Measurements from ENCODE around the gene SLC25A33.

The SLC25A33 gene

GRCh38 chr1:9609998-9610397 is 70.7 kb downstream of the SLC25A33 start:
- H3K79me2 ChIP-seq (ENCODE audit: insufficient read depth, low read length) = no peaks in the 10 kb centered on the region
- no peaks in the 10 kb centered on the region for H3K36me3 ChIP-seq (ENCODE audit: low read length)

GRCh38 chr1:9610548-9610947 is 71.3 kb downstream of the SLC25A33 start:
- H3K27ac ChIP-seq (ENCODE audit: low read depth, low read length) = no peak overlapping the region
- no peaks in the 10 kb centered on the region for H3K9me3 ChIP-seq (ENCODE audit: insufficient read depth, low read length)
- H3K9me2 ChIP-seq (replicated peaks; ENCODE audit: insufficient read depth, low read length) = no peaks in the 10 kb centered on the region
- H3K36me3 ChIP-seq (ENCODE audit: low read length) = no peaks in the 10 kb centered on the region
- no peaks in the 10 kb centered on the region for H3F3A ChIP-seq (ENCODE audit: insufficient read depth)
- H3K27me3 ChIP-seq (ENCODE audit: low read length) = no peaks in the 10 kb centered on the region
- H3K4me2 ChIP-seq (ENCODE audit: low read depth, low read length, poor library complexity, severe bottlenecking) = no peak overlapping the region
- H3K79me2 ChIP-seq (ENCODE audit: insufficient read depth, low read length) = no peaks in the 10 kb centered on the region
- no peaks in the 10 kb centered on the region for H4K20me1 ChIP-seq (ENCODE audit: low read depth, low read length)
- H3K9ac ChIP-seq (ENCODE audit: low read length) = no peak overlapping the region
- H2AFZ ChIP-seq (ENCODE audit: low read depth, low read length, severe bottlenecking) = no peak overlapping the region
- no peak overlapping the region for H3K4me3 ChIP-seq (ENCODE audit: insufficient read depth, low read length, poor library complexity, severe bottlenecking)
- TF ChIP-seq EZH2phosphoT487 (conservative IDR thresholded peaks at IDR 0.05; ENCODE audit: low read length) (no peak), CTCF (IDR thresholded peaks at IDR 0.05; ENCODE audit: insufficient read depth, low read length, poor library complexity, severe bottlenecking) (no peak)

More at GRCh38 chr1:9609998-9610397, 70.7 kb downstream of the SLC25A33 start:
- H3K27ac ChIP-seq (ENCODE audit: low read depth, low read length) = no peak overlapping the region
- no peaks in the 10 kb centered on the region for H3K9me3 ChIP-seq (ENCODE audit: insufficient read depth, low read length)
- H3K27me3 ChIP-seq (ENCODE audit: low read length) = no peaks in the 10 kb centered on the region
- no peaks in the 10 kb centered on the region for H3K9me2 ChIP-seq (replicated peaks; ENCODE audit: insufficient read depth, low read length)
- no peaks in the 10 kb centered on the region for H4K20me1 ChIP-seq (ENCODE audit: low read depth, low read length)
- no peak overlapping the region for H2AFZ ChIP-seq (ENCODE audit: low read depth, low read length, severe bottlenecking)
- no peak overlapping the region for H3K4me3 ChIP-seq (ENCODE audit: insufficient read depth, low read length, poor library complexity, severe bottlenecking)
- H3K9ac ChIP-seq (ENCODE audit: low read length) = no peak overlapping the region
- no peaks in the 10 kb centered on the region for H3F3A ChIP-seq (ENCODE audit: insufficient read depth)
- no peak overlapping the region for H3K4me2 ChIP-seq (ENCODE audit: low read depth, low read length, poor library complexity, severe bottlenecking)
- TF ChIP-seq CTCF (IDR thresholded peaks at IDR 0.05; ENCODE audit: insufficient read depth, low read length, poor library complexity, severe bottlenecking) (no peak), EZH2phosphoT487 (conservative IDR thresholded peaks at IDR 0.05; ENCODE audit: low read length) (no peak)

- Histone ChIP-seq H3K9me3 (ENCODE audit: insufficient read depth, low read length) (no peaks in the 10 kb centered on the region), H2AFZ (ENCODE audit: low read depth, low read length, severe bottlenecking) (no peak overlapping the region), H3K9ac (ENCODE audit: low read length) (no peak overlapping the region), H3K27ac (ENCODE audit: low read depth, low read length) (no peak overlapping the region), H3K36me3 (ENCODE audit: low read length) (no peaks in the 10 kb centered on the region), H3K4me3 (ENCODE audit: insufficient read depth, low read length, poor library complexity, severe bottlenecking) (no peak overlapping the region), H3K79me2 (ENCODE audit: insufficient read depth, low read length) (no peaks in the 10 kb centered on the region), H3K27me3 (ENCODE audit: low read length) (no peaks in the 10 kb centered on the region), H3K4me2 (ENCODE audit: low read depth, low read length, poor library complexity, severe bottlenecking) (no peak overlapping the region), H3K9me2 (replicated peaks; ENCODE audit: insufficient read depth, low read length) (no peaks in the 10 kb centered on the region), H3F3A (ENCODE audit: insufficient read depth) (no peaks in the 10 kb centered on the region), H4K20me1 (ENCODE audit: low read depth, low read length) (no peaks in the 10 kb centered on the region)
- no peak for TF ChIP-seq CTCF (IDR thresholded peaks at IDR 0.05; ENCODE audit: insufficient read depth, low read length, poor library complexity, severe bottlenecking)
- TF ChIP-seq EZH2phosphoT487 (conservative IDR thresholded peaks at IDR 0.05; ENCODE audit: low read length) = no peak
Measured at GRCh38 chr1:9611716-9612115, 72.5 kb downstream of the SLC25A33 start.

Data from SU-DHL-6 (cell line).